ENCODE measurements around the gene RAB11B. TPM values are rescaled to one million over a fixed set of nuclear protein-coding genes. Genes with fewer than 3 reads are reported as not detected.

RAB11B gene
- total RNA-seq, 1 experiment from 2014 or later: 11.7 TPM

Small RNAs within 50 kb of the gene (small RNA-seq; reads per million reads assigned to genes)
- gene MIR4999: 0 to 0.06 reads per million in 2 experiments

Other genes starting within 250 kb of the RAB11B start
- gene FBN3, start 240.8 kb upstream of the RAB11B start, total RNA-seq (2014; rRNA removed; shearing (Covaris generic)): under 0.01 TPM in 1 of 2 replicates, not detected in the other
- gene CERS4, start 181.0 kb upstream of the RAB11B start, total RNA-seq (2014; rRNA removed; shearing (Covaris generic)): 5.2 and 7.0 TPM in 2 replicates
- 88.0 and 112 TPM in 2 replicates for gene CD320, start 82.0 kb upstream of the RAB11B start, total RNA-seq (2014; rRNA removed; shearing (Covaris generic))
- 65.7 and 78.1 TPM in 2 replicates for gene NDUFA7, start 69.0 kb upstream of the RAB11B start, total RNA-seq (2014; rRNA removed; shearing (Covaris generic))
- 623 and 769 TPM in 2 replicates for gene RPS28, start 68.9 kb upstream of the RAB11B start, total RNA-seq (2014; rRNA removed; shearing (Covaris generic))
- gene KANK3, start 47.1 kb upstream of the RAB11B start, total RNA-seq (2014; rRNA removed; shearing (Covaris generic)): 1.6 and 1.8 TPM in 2 replicates
- gene ANGPTL4, start 26.2 kb upstream of the RAB11B start, total RNA-seq (2014; rRNA removed; shearing (Covaris generic)): 42.5 and 43.0 TPM in 2 replicates
- gene MARCHF2, start 22.9 kb downstream of the RAB11B start, total RNA-seq (2014; rRNA removed; shearing (Covaris generic)): 13.0 and 15.6 TPM in 2 replicates
- gene HNRNPM, start 54.6 kb downstream of the RAB11B start, total RNA-seq (2014; rRNA removed; shearing (Covaris generic)): 50.8 and 69.7 TPM in 2 replicates
- gene PRAM1, start 112.3 kb downstream of the RAB11B start, total RNA-seq (2014; rRNA removed; shearing (Covaris generic)): 0.07 TPM in 1 of 2 replicates, not detected in the other
- 1.1 and 3.8 TPM in 2 replicates for gene ZNF414, start 123.8 kb downstream of the RAB11B start, total RNA-seq (2014; rRNA removed; shearing (Covaris generic))
- gene MYO1F, start 187.1 kb downstream of the RAB11B start, total RNA-seq (2014; rRNA removed; shearing (Covaris generic)): 0.15 and 0.23 TPM in 2 replicates
- 0.82 TPM in 1 of 2 replicates, not detected in the other for gene ADAMTS10, start 220.4 kb downstream of the RAB11B start, total RNA-seq (2014; rRNA removed; shearing (Covaris generic))
- gene NFILZ, start 240.3 kb downstream of the RAB11B start, total RNA-seq (2014; rRNA removed; shearing (Covaris generic)): not detected in 2 replicates